ENCODE measurements around the gene CCL13.

Gene CCL13

GRCh38 chr17:34356194-34356593 is at the start of gene CCL13:
Gene CCL13 (plus strand): TSS chr17:34356480. CDS start chr17:34356527, 47 bp downstream.
- DNase-seq (ENCODE audit: extremely low spot score) = no peak
- TF ChIP-seq TARDBP (IDR thresholded peaks at IDR 0.05) (no peak), SUZ12 (IDR thresholded peaks at IDR 0.05) (no peak), PKNOX1 (IDR thresholded peaks at IDR 0.05) (no peak), LEF1 (IDR thresholded peaks at IDR 0.05; ENCODE audit: borderline replicate concordance) (no peak), ELF4 (IDR thresholded peaks at IDR 0.05) (no peak), L3MBTL2 (conservative IDR thresholded peaks at IDR 0.05) (no peak), FOXK2 (IDR thresholded peaks at IDR 0.05) (no peak), FOXM1 (IDR thresholded peaks at IDR 0.05; ENCODE audit: borderline replicate concordance) (no peak), SP1 (IDR thresholded peaks at IDR 0.05) (no peak), NFRKB (IDR thresholded peaks at IDR 0.05) (no peak), ARNT (IDR thresholded peaks at IDR 0.05) (no peak), ZNF384 (IDR thresholded peaks at IDR 0.05) (no peak), FOXA1 (IDR thresholded peaks at IDR 0.05) (no peak), HDGF (IDR thresholded peaks at IDR 0.05; ENCODE audit: borderline replicate concordance) (no peak)
- ChIA-PET CTCF (no interaction called here), POLR2A (no interaction called here)

GRCh38 chr17:34307110-34307509 is 49.2 kb upstream of the CCL13 start:
- ChIA-PET CTCF (interaction anchor here (1.4 to 1.5 kb wide), 2 partner anchors 103 to 107 kb away, joined by 3 to 6 read pairs; no protein-coding TSS in a partner anchor), POLR2A (no interaction called here)
- DNase-seq (ENCODE audit: extremely low spot score) = no peak
- no peak for TF ChIP-seq FOXK2 (IDR thresholded peaks at IDR 0.05)
- TF ChIP-seq ELF4 (IDR thresholded peaks at IDR 0.05) = no peak
- no peak for TF ChIP-seq BHLHE40 (IDR thresholded peaks at IDR 0.05; ENCODE audit: borderline replicate concordance)
- no peak for TF ChIP-seq SUZ12 (IDR thresholded peaks at IDR 0.05)
- no peak for TF ChIP-seq FOXM1 (IDR thresholded peaks at IDR 0.05; ENCODE audit: borderline replicate concordance)

GRCh38 chr17:34308371-34308770 is 47.9 kb upstream of the CCL13 start:
- DNase-seq (ENCODE audit: extremely low spot score) = no peak
- TF ChIP-seq SP1 (IDR thresholded peaks at IDR 0.05) (no peak), TARDBP (IDR thresholded peaks at IDR 0.05) (no peak), NFRKB (IDR thresholded peaks at IDR 0.05) (no peak), ZNF384 (IDR thresholded peaks at IDR 0.05) (no peak), HDGF (IDR thresholded peaks at IDR 0.05; ENCODE audit: borderline replicate concordance) (no peak), FOXK2 (IDR thresholded peaks at IDR 0.05) (no peak), L3MBTL2 (conservative IDR thresholded peaks at IDR 0.05) (no peak), PKNOX1 (IDR thresholded peaks at IDR 0.05) (no peak), ARNT (IDR thresholded peaks at IDR 0.05) (no peak), FOXA1 (IDR thresholded peaks at IDR 0.05) (no peak), SUZ12 (IDR thresholded peaks at IDR 0.05) (no peak)
- ChIA-PET CTCF (interaction anchor here (1.2 kb wide), 1 partner anchor 108 kb away, joined by 3 read pairs; no protein-coding TSS in a partner anchor), POLR2A (no interaction called here)

- no peak for DNase-seq (ENCODE audit: extremely low spot score)
- POLR2A ChIA-PET = no interaction called here
- CTCF ChIA-PET = no interaction called here
- TF ChIP-seq FOXK2 (IDR thresholded peaks at IDR 0.05) (no peak), SUZ12 (IDR thresholded peaks at IDR 0.05) (no peak), LEF1 (IDR thresholded peaks at IDR 0.05; ENCODE audit: borderline replicate concordance) (no peak), PKNOX1 (IDR thresholded peaks at IDR 0.05) (no peak), L3MBTL2 (conservative IDR thresholded peaks at IDR 0.05) (no peak), HDGF (IDR thresholded peaks at IDR 0.05; ENCODE audit: borderline replicate concordance) (no peak), SP1 (IDR thresholded peaks at IDR 0.05) (no peak), CTBP1 (IDR thresholded peaks at IDR 0.05; ENCODE audit: borderline replicate concordance) (no peak), BHLHE40 (IDR thresholded peaks at IDR 0.05; ENCODE audit: borderline replicate concordance) (no peak), ELF4 (IDR thresholded peaks at IDR 0.05) (no peak)
These were observed 45.0 kb upstream of the CCL13 start for GRCh38 chr17:34311291-34311690.

- POLR2A ChIA-PET = no interaction called here
- DNase-seq (ENCODE audit: extremely low spot score) = no peak
- TF ChIP-seq FOXK2 (IDR thresholded peaks at IDR 0.05) (no peak), FOXA1 (IDR thresholded peaks at IDR 0.05) (no peak), HDGF (IDR thresholded peaks at IDR 0.05; ENCODE audit: borderline replicate concordance) (no peak), NFRKB (IDR thresholded peaks at IDR 0.05) (no peak), ZNF384 (IDR thresholded peaks at IDR 0.05) (no peak), L3MBTL2 (conservative IDR thresholded peaks at IDR 0.05) (no peak), SP1 (IDR thresholded peaks at IDR 0.05) (no peak), PKNOX1 (IDR thresholded peaks at IDR 0.05) (no peak)
- CTCF ChIA-PET = no interaction called here
These were observed 44.2 kb upstream of the CCL13 start for GRCh38 chr17:34312080-34312479.

- ChIA-PET POLR2A (no interaction called here), CTCF (no interaction called here)
- TF ChIP-seq LEF1 (IDR thresholded peaks at IDR 0.05; ENCODE audit: borderline replicate concordance) = no peak
- no peak for TF ChIP-seq ELF4 (IDR thresholded peaks at IDR 0.05)
- TF ChIP-seq HDGF (IDR thresholded peaks at IDR 0.05; ENCODE audit: borderline replicate concordance) = no peak
- no peak for TF ChIP-seq ARNT (IDR thresholded peaks at IDR 0.05)
- TF ChIP-seq L3MBTL2 (conservative IDR thresholded peaks at IDR 0.05) = no peak
- TF ChIP-seq SP1 (IDR thresholded peaks at IDR 0.05) = no peak
- no peak for TF ChIP-seq FOXK2 (IDR thresholded peaks at IDR 0.05)
- TF ChIP-seq BHLHE40 (IDR thresholded peaks at IDR 0.05; ENCODE audit: borderline replicate concordance) = no peak
- TF ChIP-seq SUZ12 (IDR thresholded peaks at IDR 0.05) = no peak
- TF ChIP-seq TARDBP (IDR thresholded peaks at IDR 0.05) = no peak
- no peak for TF ChIP-seq FOXA1 (IDR thresholded peaks at IDR 0.05)
- TF ChIP-seq ZNF384 (IDR thresholded peaks at IDR 0.05) = no peak
- TF ChIP-seq CTBP1 (IDR thresholded peaks at IDR 0.05; ENCODE audit: borderline replicate concordance) = no peak
- no peak for TF ChIP-seq FOXM1 (IDR thresholded peaks at IDR 0.05; ENCODE audit: borderline replicate concordance)
- TF ChIP-seq PKNOX1 (IDR thresholded peaks at IDR 0.05) = no peak
- no peak for TF ChIP-seq NFRKB (IDR thresholded peaks at IDR 0.05)
- DNase-seq (ENCODE audit: extremely low spot score) = no peak
These were observed 43.1 kb upstream of the CCL13 start for GRCh38 chr17:34313164-34313563.

All from HEK293T (cell line).